ENCODE results near the gene AGMO. TPM values are rescaled to one million over a fixed set of nuclear protein-coding genes. Genes with fewer than 3 reads are reported as not detected.

Gene AGMO
- total RNA-seq, 1 donor from 2014 or later: 0.60 TPM

- Mint-ChIP-seq H3K4me1 (ENCODE audit: low read depth) (peaks cover 6% of the 10 kb centered on the region), H3K4me3 (ENCODE audit: unreplicated experiment) (no peak overlapping the region), H3K36me3 (ENCODE audit: low read depth) (no peaks in the 10 kb centered on the region), H3K9me3 (ENCODE audit: low read depth) (peaks cover 4% of the 10 kb centered on the region), H3K27me3 (ENCODE audit: low read depth) (no peaks in the 10 kb centered on the region), H3K27ac (ENCODE audit: unreplicated experiment) (no peak overlapping the region)
- no peak for DNase-seq (ENCODE audit: low spot score)
- no peak for TF ChIP-seq CTCF (IDR thresholded peaks at IDR 0.05)
These were observed 165.3 kb downstream of the AGMO start for GRCh38 chr7:15396210-15397158.

DNA sequence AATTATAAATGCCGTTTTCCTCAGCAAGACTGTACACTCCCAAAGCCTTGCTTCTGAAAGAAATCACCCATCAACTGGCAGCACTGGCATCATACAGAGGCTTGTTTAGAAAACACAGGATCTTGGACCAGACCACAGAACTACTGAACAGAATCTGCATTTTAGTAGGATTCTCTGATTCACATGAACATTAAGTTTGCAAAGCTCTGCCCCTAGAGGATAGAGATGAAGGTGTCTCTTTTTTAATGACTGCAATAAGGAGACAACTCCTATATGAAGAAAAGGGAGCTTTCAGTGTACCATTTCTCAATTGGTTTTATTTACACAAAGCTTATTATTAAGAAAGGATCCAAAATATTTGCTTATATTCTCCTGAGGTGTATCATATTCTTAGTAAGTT, 172.7 kb downstream of the AGMO start:
- Mint-ChIP-seq H3K4me1 (ENCODE audit: low read depth) (peaks cover 8% of the 10 kb centered on the region), H3K27me3 (ENCODE audit: low read depth) (no peaks in the 10 kb centered on the region), H3K4me3 (ENCODE audit: unreplicated experiment) (no peak overlapping the region), H3K36me3 (ENCODE audit: low read depth) (no peaks in the 10 kb centered on the region), H3K27ac (ENCODE audit: unreplicated experiment) (no peak overlapping the region), H3K9me3 (ENCODE audit: low read depth) (peaks cover 4% of the 10 kb centered on the region)
- peak; percentile 44 for TF ChIP-seq CTCF (IDR thresholded peaks at IDR 0.05)
- DNase-seq (ENCODE audit: low spot score): no peak

GRCh38 chr7:15378494-15379145, 183.2 kb downstream of the AGMO start:
- Mint-ChIP-seq H3K27ac (ENCODE audit: unreplicated experiment) (peak overlapping the region; percentile 23), H3K36me3 (ENCODE audit: low read depth) (peaks cover 2% of the 10 kb centered on the region), H3K4me1 (ENCODE audit: low read depth) (peaks cover 49% of the 10 kb centered on the region), H3K4me3 (ENCODE audit: unreplicated experiment) (no peak overlapping the region), H3K9me3 (ENCODE audit: low read depth) (peaks cover 26% of the 10 kb centered on the region), H3K27me3 (ENCODE audit: low read depth) (no peaks in the 10 kb centered on the region)
- no peak for DNase-seq (ENCODE audit: low spot score)
- no peak for TF ChIP-seq CTCF (IDR thresholded peaks at IDR 0.05)

- no peak for DNase-seq (ENCODE audit: low spot score)
- H3K27ac Mint-ChIP-seq (ENCODE audit: unreplicated experiment): peak overlapping the region; percentile 10
- no peaks in the 10 kb centered on the region for H3K27me3 Mint-ChIP-seq (ENCODE audit: low read depth)
- H3K9me3 Mint-ChIP-seq (ENCODE audit: low read depth): peaks cover 26% of the 10 kb centered on the region
- peaks cover 49% of the 10 kb centered on the region for H3K4me1 Mint-ChIP-seq (ENCODE audit: low read depth)
- TF ChIP-seq CTCF (IDR thresholded peaks at IDR 0.05): no peak
- no peak overlapping the region for H3K4me3 Mint-ChIP-seq (ENCODE audit: unreplicated experiment)
- peaks cover 2% of the 10 kb centered on the region for H3K36me3 Mint-ChIP-seq (ENCODE audit: low read depth)
These were observed 185.2 kb downstream of the AGMO start for GRCh38 chr7:15376600-15376999.

GRCh38 chr7:15370441-15370840, 191.4 kb downstream of the AGMO start:
- H3K36me3 Mint-ChIP-seq (ENCODE audit: low read depth): no peaks in the 10 kb centered on the region
- DNase-seq (ENCODE audit: low spot score): no peak
- H3K4me3 Mint-ChIP-seq (ENCODE audit: unreplicated experiment): no peak overlapping the region
- no peak overlapping the region for H3K27ac Mint-ChIP-seq (ENCODE audit: unreplicated experiment)
- H3K27me3 Mint-ChIP-seq (ENCODE audit: low read depth): no peaks in the 10 kb centered on the region
- TF ChIP-seq CTCF (IDR thresholded peaks at IDR 0.05): no peak
- H3K4me1 Mint-ChIP-seq (ENCODE audit: low read depth): peaks cover 11% of the 10 kb centered on the region
- H3K9me3 Mint-ChIP-seq (ENCODE audit: low read depth): no peaks in the 10 kb centered on the region

Data from chondrocyte (in vitro differentiated cells).